ENCODE data around the gene CDK6. TPM values are rescaled to one million over a fixed set of nuclear protein-coding genes. Genes with fewer than 3 reads are reported as not detected.

CDK6 gene
- total RNA-seq, 1 experiment from 2014 or later, result 41.4 TPM

GRCh38 chr7:92763636-92764423 is 72.5 kb downstream of the CDK6 start:
- Histone ChIP-seq H3K27ac (ENCODE audit: low read depth, low read length) (peak overlapping the region; percentile 29; the same call in 1 of the 2 replicates), H3K79me2 (ENCODE audit: insufficient read depth, low read length) (peaks cover 83% of the 10 kb centered on the region), H3K36me3 (ENCODE audit: control insufficient read depth in 1 of 2, insufficient read depth in 2 of 2, low read length in 2 of 2) (no peaks in the 10 kb centered on the region), H3K9ac (ENCODE audit: low read length) (peak overlapping the region; percentile 22; the same call in 1 of the 2 replicates), H2AFZ (ENCODE audit: low read depth, low read length, poor library complexity, severe bottlenecking) (no peak overlapping the region), H3K4me2 (ENCODE audit: low read length) (peak overlapping the region; percentile 61), H3K9me3 (ENCODE audit: control insufficient read depth in 1 of 2, insufficient read depth in 1 of 2, low read depth in 1 of 2, low read length in 2 of 2) (no peaks in the 10 kb centered on the region), H3K4me1 (ENCODE audit: control insufficient read depth in 1 of 2, insufficient read depth in 2 of 2, low read length in 2 of 2) (peaks cover 52 to 76% of the 10 kb centered on the region in 2 experiments), H4K20me1 (ENCODE audit: insufficient read depth) (no peaks in the 10 kb centered on the region), H3K27me3 (ENCODE audit: insufficient read depth, low read length) (no peaks in the 10 kb centered on the region), H3K9me2 (ENCODE audit: insufficient read depth) (no peaks in the 10 kb centered on the region), H3K4me3 (replicated peaks in 1 of 2; ENCODE audit: low read depth in 1 of 2, low read length in 2 of 2) (peak overlapping the region in 1 of 2 experiments; percentile 17; a peak in 1 of 4 replicates)
- ATAC-seq (peak; percentile 86), DNase-seq (ENCODE audit: low read depth, low spot score) (peak; percentile 90)
- ChIA-PET CTCF (no interaction called here), RAD21 (ENCODE audit: low non-redundant PET in 1 of 2, low total read pairs in 2 of 2, uncharacterized antibody in 2 of 2, unreplicated experiment in 2 of 2) (interaction anchor here in 1 of 2 experiments (0.7 kb wide), 1 partner anchor 101 kb away, joined by 4 read pairs; no protein-coding TSS in a partner anchor), POLR2A (no interaction called here)
- intact Hi-C loops (cut with micrococcal nuclease), result no loop called here
- BruUV-seq (replicated peaks), result TSS peak; percentile 85
- peak; percentile 72 for TF ChIP-seq EGR1 (IDR thresholded peaks at IDR 0.05; ENCODE audit: low read depth)
- no peak for TF ChIP-seq POLR2A (IDR thresholded peaks at IDR 0.05; ENCODE audit: borderline replicate concordance, extremely low read depth, insufficient read depth, insufficient read length)
- TF ChIP-seq RAD21 (IDR thresholded peaks at IDR 0.05; ENCODE audit: low read depth), result no peak
- TF ChIP-seq YY1 (IDR thresholded peaks at IDR 0.05; ENCODE audit: extremely low read depth, insufficient replicate concordance, low read depth, low read length), result no peak
- TF ChIP-seq JUND (IDR thresholded peaks at IDR 0.05), result peak; percentile 84
- TF ChIP-seq TCF7L2 (IDR thresholded peaks at IDR 0.05; ENCODE audit: borderline replicate concordance, extremely low read depth, insufficient read depth, insufficient read length), result no peak
- peak; percentile 68 for TF ChIP-seq MAX (IDR thresholded peaks at IDR 0.05)
- TF ChIP-seq EZH2 (IDR thresholded peaks at IDR 0.05), result no peak
- no peak; the same call in 1 of the 2 replicates for TF ChIP-seq ATF3 (IDR thresholded peaks at IDR 0.05)
- TF ChIP-seq POLR2AphosphoS5 (IDR thresholded peaks at IDR 0.05; ENCODE audit: low read depth, low read length), result no peak
- peak; percentile 79 for TF ChIP-seq SP1 (IDR thresholded peaks at IDR 0.05; ENCODE audit: low read depth)
- no peak for TF ChIP-seq REST (IDR thresholded peaks at IDR 0.05; ENCODE audit: low read depth)
- 0 out of 2 replicates have a peak, but pooled peaks have one; percentile 13 for TF ChIP-seq SRF (IDR thresholded peaks at IDR 0.05; ENCODE audit: low read depth)
- peak; percentile 68; the same call in 1 of the 2 replicates for TF ChIP-seq SIN3A (IDR thresholded peaks at IDR 0.05; ENCODE audit: low read depth)
- TF ChIP-seq ZFX (IDR thresholded peaks at IDR 0.05), result no peak
- no peak for TF ChIP-seq EZH2phosphoT487 (IDR thresholded peaks at IDR 0.05; ENCODE audit: borderline replicate concordance)
- TF ChIP-seq ZNF274 (IDR thresholded peaks at IDR 0.05; ENCODE audit: low read depth, low read length), result no peak
- TF ChIP-seq ZBTB33 (IDR thresholded peaks at IDR 0.05; ENCODE audit: extremely low read depth, insufficient replicate concordance, low read length), result no peak
- TF ChIP-seq CBX3 (IDR thresholded peaks at IDR 0.05; ENCODE audit: low read depth), result peak; percentile 95
- no peak for TF ChIP-seq ELF1 (IDR thresholded peaks at IDR 0.05; ENCODE audit: borderline replicate concordance, low read depth)
- TF ChIP-seq FOSL1 (IDR thresholded peaks at IDR 0.05; ENCODE audit: low read depth), result peak; percentile 86
- TF ChIP-seq CEBPB (IDR thresholded peaks at IDR 0.05; ENCODE audit: low read depth), result peak; percentile 62

Data from HCT116 (cell line).